Prostate gland (tissue), 2 donors: ENCODE results near the gene NR2F6.

Experiments used
- POLR2A ChIP-seq: fragments of 450-650 bp; IDR thresholded peaks from one replicate; pipeline ENCODE4 v1.6.1; 2016; ENCODE audit warnings: antibody characterized with exemption, mild to moderate bottlenecking
- TF ChIP-seq, protein P1 (sequence below), 4 experiments: fragments of 200-600 bp in 2 of 4; fragments of 450-650 bp in 2 of 4; sonication (generic) in 2 of 4; IDR thresholded peaks; 1 replicate in 3 of 4; 2 replicates in 1 of 4; pipeline ENCODE4 v1.5.1; 2016 to 2019; ENCODE audit warnings: antibody characterized with exemption in 4 of 4, mild to moderate bottlenecking in 2 of 4, moderate library complexity in 2 of 4

GRCh38 chr19:17283504-17283996, 37.8 kb upstream of the NR2F6 start:
- TF ChIP-seq, protein P1, sequence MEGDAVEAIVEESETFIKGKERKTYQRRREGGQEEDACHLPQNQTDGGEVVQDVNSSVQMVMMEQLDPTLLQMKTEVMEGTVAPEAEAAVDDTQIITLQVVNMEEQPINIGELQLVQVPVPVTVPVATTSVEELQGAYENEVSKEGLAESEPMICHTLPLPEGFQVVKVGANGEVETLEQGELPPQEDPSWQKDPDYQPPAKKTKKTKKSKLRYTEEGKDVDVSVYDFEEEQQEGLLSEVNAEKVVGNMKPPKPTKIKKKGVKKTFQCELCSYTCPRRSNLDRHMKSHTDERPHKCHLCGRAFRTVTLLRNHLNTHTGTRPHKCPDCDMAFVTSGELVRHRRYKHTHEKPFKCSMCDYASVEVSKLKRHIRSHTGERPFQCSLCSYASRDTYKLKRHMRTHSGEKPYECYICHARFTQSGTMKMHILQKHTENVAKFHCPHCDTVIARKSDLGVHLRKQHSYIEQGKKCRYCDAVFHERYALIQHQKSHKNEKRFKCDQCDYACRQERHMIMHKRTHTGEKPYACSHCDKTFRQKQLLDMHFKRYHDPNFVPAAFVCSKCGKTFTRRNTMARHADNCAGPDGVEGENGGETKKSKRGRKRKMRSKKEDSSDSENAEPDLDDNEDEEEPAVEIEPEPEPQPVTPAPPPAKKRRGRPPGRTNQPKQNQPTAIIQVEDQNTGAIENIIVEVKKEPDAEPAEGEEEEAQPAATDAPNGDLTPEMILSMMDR (IDR thresholded peaks at IDR 0.05), result no peak
- no peak for TF ChIP-seq POLR2A
